Measurements from ENCODE around the gene AXL. TPM values are rescaled to one million over a fixed set of nuclear protein-coding genes. Genes with fewer than 3 reads are reported as not detected.
"Not testable (repeated sequence)": the region's sequence is repeated elsewhere in the genome, so short reads cannot be mapped to it uniquely, and the experiment has no call there.

AXL gene
- total RNA-seq, 1 experiment from 2014 or later: 355 TPM

GRCh38 chr19:41288673-41289530 lies 69.9 kb downstream of the AXL start:
- no peaks in the 10 kb centered on the region for H3K27me3 ChIP-seq
- no peaks in the 10 kb centered on the region; the same call in 1 of the 2 replicates for H3K9me3 ChIP-seq
- no peak for DNase-seq
- peaks cover 94% of the 10 kb centered on the region for H3K36me3 ChIP-seq
- H3K4me3 ChIP-seq: no peak overlapping the region

GRCh38 chr19:41289814-41290213 lies 70.8 kb downstream of the AXL start:
- H3K36me3 ChIP-seq: peaks cover 94% of the 10 kb centered on the region
- DNase-seq, H3K27me3 ChIP-seq, H3K4me3 ChIP-seq, H3K9me3 ChIP-seq: not testable (repeated sequence)

DNA sequence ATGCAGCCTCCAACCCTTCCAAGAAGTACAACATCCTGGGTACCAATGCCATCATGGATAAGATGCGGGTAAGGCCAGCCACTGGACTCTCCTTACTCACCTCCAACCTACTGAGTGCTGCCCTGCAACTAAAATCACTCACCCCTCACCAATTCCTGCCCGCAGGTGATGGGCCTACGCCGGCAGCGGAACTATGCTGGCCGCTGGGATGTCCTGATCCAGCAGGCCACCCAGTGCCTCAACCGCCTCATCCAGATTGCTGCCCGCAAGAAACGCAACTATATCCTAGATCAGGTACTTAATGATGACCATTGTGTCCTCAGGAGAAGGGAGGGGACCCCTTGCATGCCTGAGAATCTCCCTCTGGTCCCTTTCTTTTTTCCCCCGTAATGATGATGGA lies 75.4 kb downstream of the AXL start:
- Histone ChIP-seq H3K4me3 (no peak overlapping the region), H3K27me3 (no peaks in the 10 kb centered on the region), H3K36me3 (peaks cover 99% of the 10 kb centered on the region), H3K9me3 (no peaks in the 10 kb centered on the region)
- no peak for DNase-seq

GRCh38 chr19:41295499-41295898 lies 76.5 kb downstream of the AXL start:
- Histone ChIP-seq H3K4me3 (no peak overlapping the region), H3K9me3 (no peaks in the 10 kb centered on the region), H3K36me3 (peaks cover 100% of the 10 kb centered on the region), H3K27me3 (no peaks in the 10 kb centered on the region)
- DNase-seq: no peak

GRCh38 chr19:41296433-41296871 lies 77.4 kb downstream of the AXL start:
- Histone ChIP-seq H3K9me3 (no peaks in the 10 kb centered on the region), H3K36me3 (peaks cover 100% of the 10 kb centered on the region), H3K27me3 (no peaks in the 10 kb centered on the region), H3K4me3 (no peak overlapping the region)
- no peak for DNase-seq

- no peak for DNase-seq
- Histone ChIP-seq H3K4me3 (no peak overlapping the region), H3K36me3 (peaks cover 99% of the 10 kb centered on the region), H3K27me3 (no peaks in the 10 kb centered on the region), H3K9me3 (no peaks in the 10 kb centered on the region)
Observed at GRCh38 chr19:41297628-41298347, 78.8 kb downstream of the AXL start.

GRCh38 chr19:41298348-41298964 lies 79.4 kb downstream of the AXL start:
- H3K27me3 ChIP-seq: no peaks in the 10 kb centered on the region
- peak; percentile 39 for DNase-seq
- H3K36me3 ChIP-seq: peaks cover 99% of the 10 kb centered on the region
- H3K9me3 ChIP-seq: no peaks in the 10 kb centered on the region
- H3K4me3 ChIP-seq: no peak overlapping the region

DNA sequence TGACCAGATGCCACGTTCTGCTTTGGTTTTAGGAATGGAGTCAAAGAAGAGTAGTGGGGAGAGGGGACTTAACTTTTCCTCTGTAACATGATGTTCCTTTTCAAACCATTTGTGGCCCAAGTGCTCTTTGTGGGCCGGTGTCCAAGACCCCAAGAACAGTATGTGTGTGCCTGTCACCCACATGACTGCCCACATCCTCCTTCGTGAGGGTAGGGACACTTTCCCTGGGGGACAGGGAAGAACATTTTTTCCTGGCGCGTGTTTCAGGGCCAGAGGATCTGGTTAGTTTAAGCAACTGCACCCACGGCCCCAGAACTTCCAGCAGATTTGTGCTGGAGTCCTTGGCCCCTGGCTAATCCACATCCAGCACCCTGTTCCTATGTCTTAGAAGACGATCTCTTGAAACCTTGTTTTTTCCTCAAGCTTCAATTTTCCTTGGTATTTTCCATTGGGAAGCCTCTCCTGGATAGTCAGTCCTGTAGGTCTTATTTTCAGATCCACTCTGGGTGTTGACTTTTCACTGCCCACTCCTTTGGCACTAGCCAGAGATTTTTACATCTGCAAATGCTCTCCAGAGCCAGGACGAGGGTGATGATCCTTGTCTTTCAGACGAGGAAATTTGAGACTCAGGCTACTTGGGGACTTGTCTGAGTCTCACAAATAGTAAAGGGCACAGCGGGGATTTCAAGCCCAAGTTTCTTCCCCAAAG lies 80.2 kb downstream of the AXL start:
- H3K36me3 ChIP-seq: peaks cover 99% of the 10 kb centered on the region
- no peaks in the 10 kb centered on the region for H3K9me3 ChIP-seq
- H3K4me3 ChIP-seq: no peak overlapping the region
- no peaks in the 10 kb centered on the region for H3K27me3 ChIP-seq
- DNase-seq: no peak

DNA sequence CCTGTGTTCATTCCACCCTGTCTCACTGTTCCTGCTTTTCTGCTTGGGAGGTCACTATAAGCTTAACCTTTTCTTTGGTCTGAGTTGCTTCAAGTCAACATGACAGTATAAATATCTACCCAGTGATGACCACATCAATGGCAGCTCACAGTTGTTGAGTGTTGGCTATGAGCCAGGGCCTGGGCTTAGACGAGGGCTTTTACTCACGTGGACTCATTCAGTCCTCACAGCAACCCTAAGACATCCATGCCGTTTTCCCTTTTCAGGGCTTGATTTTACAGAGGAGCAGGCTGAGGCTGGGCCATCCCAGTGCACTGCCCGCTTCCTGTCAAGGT lies 80.7 kb downstream of the AXL start:
- Histone ChIP-seq H3K4me3 (no peak overlapping the region), H3K27me3 (no peaks in the 10 kb centered on the region), H3K9me3 (no peaks in the 10 kb centered on the region), H3K36me3 (peaks cover 99% of the 10 kb centered on the region)
- no peak for DNase-seq

- H3K4me3 ChIP-seq: no peak overlapping the region
- peaks cover 98% of the 10 kb centered on the region for H3K36me3 ChIP-seq
- no peak for DNase-seq
- no peaks in the 10 kb centered on the region for H3K27me3 ChIP-seq
- H3K9me3 ChIP-seq: no peaks in the 10 kb centered on the region
Observed at GRCh38 chr19:41300555-41300954, 81.5 kb downstream of the AXL start.

- DNase-seq: no peak
- Histone ChIP-seq H3K4me3 (no peak overlapping the region), H3K36me3 (peaks cover 96% of the 10 kb centered on the region), H3K9me3 (no peaks in the 10 kb centered on the region), H3K27me3 (no peaks in the 10 kb centered on the region)
Observed at GRCh38 chr19:41302624-41303351, 83.8 kb downstream of the AXL start.

- no peaks in the 10 kb centered on the region for H3K27me3 ChIP-seq
- H3K4me3 ChIP-seq: no peak overlapping the region
- DNase-seq: no peak
- H3K36me3 ChIP-seq: peaks cover 94% of the 10 kb centered on the region
- H3K9me3 ChIP-seq: no peaks in the 10 kb centered on the region
Observed at GRCh38 chr19:41303954-41304353, 84.9 kb downstream of the AXL start.

DNA sequence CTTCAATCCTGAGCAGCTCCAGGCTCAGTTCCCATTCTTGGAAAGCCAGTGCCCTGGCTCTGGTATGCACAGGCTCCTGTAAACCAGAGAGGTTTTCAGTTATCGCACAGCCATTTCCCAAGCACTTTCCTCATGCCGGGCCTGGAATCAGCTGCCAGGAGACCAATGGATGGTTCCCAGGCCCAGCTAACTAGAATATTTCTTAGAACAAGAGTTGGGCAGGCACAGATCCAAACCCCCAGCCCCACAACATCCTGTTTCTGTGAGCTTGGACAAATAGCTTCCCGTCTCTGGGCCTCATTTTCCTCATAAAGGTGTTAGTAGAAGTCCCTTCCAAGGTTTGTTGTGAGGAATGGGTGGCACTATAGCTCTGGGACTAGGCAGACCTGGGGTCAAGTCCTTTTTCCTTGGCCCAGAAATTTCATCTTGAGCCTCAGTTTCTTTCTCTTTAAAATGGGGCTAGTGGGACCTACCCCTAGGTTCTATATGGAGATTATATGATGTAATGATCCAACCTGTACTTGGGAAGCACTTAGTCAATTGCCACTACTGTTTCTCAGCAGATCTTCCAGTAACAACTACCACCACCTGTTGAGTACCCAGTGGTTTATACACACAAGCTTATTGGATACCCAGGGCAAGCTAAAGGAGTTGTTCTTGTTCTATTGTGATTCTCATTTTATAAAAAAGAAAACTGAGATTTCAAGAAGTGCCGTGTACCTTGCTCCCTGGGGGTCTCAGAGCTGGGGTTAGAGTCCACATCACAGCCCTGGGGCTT lies 85.9 kb downstream of the AXL start:
- no peak overlapping the region for H3K4me3 ChIP-seq
- no peak for DNase-seq
- no peaks in the 10 kb centered on the region for H3K9me3 ChIP-seq
- peaks cover 87% of the 10 kb centered on the region for H3K36me3 ChIP-seq
- no peaks in the 10 kb centered on the region for H3K27me3 ChIP-seq

DNA sequence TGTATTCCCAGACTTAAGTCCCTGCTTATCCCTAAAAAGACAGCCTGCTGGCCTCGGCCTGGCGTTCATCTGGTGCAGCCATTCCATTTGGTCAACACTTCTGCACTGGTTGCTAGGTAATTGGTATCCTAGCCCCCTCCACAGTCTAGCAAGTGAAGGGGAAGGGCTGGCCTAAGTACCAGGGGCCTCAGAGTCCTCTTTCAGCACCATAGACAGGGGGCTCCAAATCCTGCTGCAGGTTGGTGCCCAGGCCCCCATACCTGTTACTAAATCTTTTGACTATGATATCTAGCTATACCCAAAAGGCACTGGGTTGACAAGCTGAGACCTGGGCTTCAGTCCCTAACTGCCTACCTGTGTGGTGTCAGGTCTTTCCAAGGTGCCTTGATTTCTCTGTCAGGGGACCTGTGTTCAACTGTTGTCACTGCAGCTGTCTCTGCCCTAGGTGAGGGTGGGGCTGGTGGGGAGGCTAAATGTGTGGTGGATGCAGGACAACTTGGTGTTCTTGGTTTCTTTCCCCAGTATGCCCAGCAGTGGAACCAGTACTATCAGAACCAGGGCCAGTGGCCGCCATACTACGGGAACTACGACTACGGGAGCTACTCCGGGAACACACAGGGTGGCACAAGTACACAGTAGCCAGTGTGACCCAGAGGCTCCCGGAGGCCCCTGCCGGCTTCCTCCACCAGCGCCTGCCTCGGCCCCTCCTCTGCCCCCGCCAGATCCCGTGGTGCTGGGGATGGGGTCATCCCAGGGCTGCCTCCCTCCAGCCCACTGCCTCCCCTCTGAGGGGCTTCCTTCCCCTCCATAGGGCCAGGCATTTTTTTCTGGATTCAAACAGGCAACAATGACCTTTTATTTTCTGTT lies 87.1 kb downstream of the AXL start:
- H3K36me3 ChIP-seq: peaks cover 74% of the 10 kb centered on the region
- no peak for DNase-seq

More for the DNA sequence above, 87.1 kb downstream of the AXL start:
- Histone ChIP-seq H3K9me3 (no peaks in the 10 kb centered on the region), H3K27me3 (no peaks in the 10 kb centered on the region), H3K4me3 (no peak overlapping the region)
